ENCODE measurements around the gene HAPSTR1. TPM values are rescaled to one million over a fixed set of nuclear protein-coding genes. Genes with fewer than 3 reads are reported as not detected.

Gene HAPSTR1
- total and polyA plus RNA-seq, 2 of the 13 experiments (the other 11 are each of a cell fraction or from before 2014, with no cell fraction given), result 25.2 to 83.2 TPM

GRCh38 chr16:9053006-9053601 lies 38.3 kb upstream of the HAPSTR1 start (continued):
- TF ChIP-seq ZBTB49 (CRISPR knock-in tag; IDR thresholded peaks at IDR 0.05; ENCODE audit: borderline replicate concordance), result no peak
- no peak for TF ChIP-seq ZC3H13 (CRISPR knock-in tag; IDR thresholded peaks at IDR 0.05)
- peak; percentile 15; the same call in 1 of the 2 replicates for TF ChIP-seq CBFB (CRISPR knock-in tag; IDR thresholded peaks at IDR 0.05)
- TF ChIP-seq ZNF501 (CRISPR knock-in tag; IDR thresholded peaks at IDR 0.05), result peak; percentile 62; the same call in 1 of the 2 replicates
- TF ChIP-seq FOXC1 (CRISPR knock-in tag; IDR thresholded peaks at IDR 0.05; ENCODE audit: borderline replicate concordance), result 0 out of 2 replicates have a peak, but pooled peaks have one; percentile 28
- TF ChIP-seq U2AF2 (IDR thresholded peaks at IDR 0.05; ENCODE audit: low read depth, low read length), result 0 out of 2 replicates have a peak, but pooled peaks have one; percentile 40
- peak; percentile 30; the same call in 1 of the 2 replicates for TF ChIP-seq HMG20B (CRISPR knock-in tag; conservative IDR thresholded peaks at IDR 0.05)
- no peak for TF ChIP-seq SNAI1 (CRISPR knock-in tag; IDR thresholded peaks at IDR 0.05; ENCODE audit: borderline replicate concordance)
- no peak for TF ChIP-seq MED13 (CRISPR knock-in tag; IDR thresholded peaks at IDR 0.05)
- no peak for TF ChIP-seq FOXM1 (CRISPR knock-in tag; IDR thresholded peaks at IDR 0.05)
- TF ChIP-seq, protein P1, sequence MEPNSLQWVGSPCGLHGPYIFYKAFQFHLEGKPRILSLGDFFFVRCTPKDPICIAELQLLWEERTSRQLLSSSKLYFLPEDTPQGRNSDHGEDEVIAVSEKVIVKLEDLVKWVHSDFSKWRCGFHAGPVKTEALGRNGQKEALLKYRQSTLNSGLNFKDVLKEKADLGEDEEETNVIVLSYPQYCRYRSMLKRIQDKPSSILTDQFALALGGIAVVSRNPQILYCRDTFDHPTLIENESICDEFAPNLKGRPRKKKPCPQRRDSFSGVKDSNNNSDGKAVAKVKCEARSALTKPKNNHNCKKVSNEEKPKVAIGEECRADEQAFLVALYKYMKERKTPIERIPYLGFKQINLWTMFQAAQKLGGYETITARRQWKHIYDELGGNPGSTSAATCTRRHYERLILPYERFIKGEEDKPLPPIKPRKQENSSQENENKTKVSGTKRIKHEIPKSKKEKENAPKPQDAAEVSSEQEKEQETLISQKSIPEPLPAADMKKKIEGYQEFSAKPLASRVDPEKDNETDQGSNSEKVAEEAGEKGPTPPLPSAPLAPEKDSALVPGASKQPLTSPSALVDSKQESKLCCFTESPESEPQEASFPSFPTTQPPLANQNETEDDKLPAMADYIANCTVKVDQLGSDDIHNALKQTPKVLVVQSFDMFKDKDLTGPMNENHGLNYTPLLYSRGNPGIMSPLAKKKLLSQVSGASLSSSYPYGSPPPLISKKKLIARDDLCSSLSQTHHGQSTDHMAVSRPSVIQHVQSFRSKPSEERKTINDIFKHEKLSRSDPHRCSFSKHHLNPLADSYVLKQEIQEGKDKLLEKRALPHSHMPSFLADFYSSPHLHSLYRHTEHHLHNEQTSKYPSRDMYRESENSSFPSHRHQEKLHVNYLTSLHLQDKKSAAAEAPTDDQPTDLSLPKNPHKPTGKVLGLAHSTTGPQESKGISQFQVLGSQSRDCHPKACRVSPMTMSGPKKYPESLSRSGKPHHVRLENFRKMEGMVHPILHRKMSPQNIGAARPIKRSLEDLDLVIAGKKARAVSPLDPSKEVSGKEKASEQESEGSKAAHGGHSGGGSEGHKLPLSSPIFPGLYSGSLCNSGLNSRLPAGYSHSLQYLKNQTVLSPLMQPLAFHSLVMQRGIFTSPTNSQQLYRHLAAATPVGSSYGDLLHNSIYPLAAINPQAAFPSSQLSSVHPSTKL (CRISPR knock-in tag; IDR thresholded peaks at IDR 0.05), result peak; percentile 53
- TF ChIP-seq FOXO1 (CRISPR knock-in tag; IDR thresholded peaks at IDR 0.05), result 0 out of 2 replicates have a peak, but pooled peaks have one; percentile 9
- peak; percentile 47 for TF ChIP-seq PHF5A (CRISPR knock-in tag; IDR thresholded peaks at IDR 0.05; ENCODE audit: low read depth, unreplicated experiment)
- peak; percentile 82 for TF ChIP-seq NFYB (CRISPR knock-in tag; IDR thresholded peaks at IDR 0.05)
- TF ChIP-seq RORA (CRISPR knock-in tag; IDR thresholded peaks at IDR 0.05), result no peak
- TF ChIP-seq TAF1 (CRISPR knock-in tag; IDR thresholded peaks at IDR 0.05), result peak; percentile 56
- TF ChIP-seq FOXA1 (IDR thresholded peaks at IDR 0.05), result no peak
- TF ChIP-seq FOXA1 (CRISPR knock-in tag; IDR thresholded peaks at IDR 0.05), result peak; percentile 23; the same call in 1 of the 2 replicates
- TF ChIP-seq NR2F2 (IDR thresholded peaks at IDR 0.05; ENCODE audit: borderline replicate concordance, low read depth), result no peak
- TF ChIP-seq, protein P2, sequence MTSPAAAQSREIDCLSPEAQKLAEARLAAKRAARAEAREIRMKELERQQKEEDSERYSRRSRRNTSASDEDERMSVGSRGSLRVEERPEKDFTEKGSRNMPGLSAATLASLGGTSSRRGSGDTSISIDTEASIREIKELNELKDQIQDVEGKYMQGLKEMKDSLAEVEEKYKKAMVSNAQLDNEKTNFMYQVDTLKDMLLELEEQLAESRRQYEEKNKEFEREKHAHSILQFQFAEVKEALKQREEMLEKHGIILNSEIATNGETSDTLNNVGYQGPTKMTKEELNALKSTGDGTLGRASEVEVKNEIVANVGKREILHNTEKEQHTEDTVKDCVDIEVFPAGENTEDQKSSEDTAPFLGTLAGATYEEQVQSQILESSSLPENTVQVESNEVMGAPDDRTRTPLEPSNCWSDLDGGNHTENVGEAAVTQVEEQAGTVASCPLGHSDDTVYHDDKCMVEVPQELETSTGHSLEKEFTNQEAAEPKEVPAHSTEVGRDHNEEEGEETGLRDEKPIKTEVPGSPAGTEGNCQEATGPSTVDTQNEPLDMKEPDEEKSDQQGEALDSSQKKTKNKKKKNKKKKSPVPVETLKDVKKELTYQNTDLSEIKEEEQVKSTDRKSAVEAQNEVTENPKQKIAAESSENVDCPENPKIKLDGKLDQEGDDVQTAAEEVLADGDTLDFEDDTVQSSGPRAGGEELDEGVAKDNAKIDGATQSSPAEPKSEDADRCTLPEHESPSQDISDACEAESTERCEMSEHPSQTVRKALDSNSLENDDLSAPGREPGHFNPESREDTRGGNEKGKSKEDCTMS (CRISPR knock-in tag; conservative IDR thresholded peaks at IDR 0.05), result no peak
- 0 out of 2 replicates have a peak, but pooled peaks have one; percentile 29 for TF ChIP-seq ZNF747 (CRISPR knock-in tag; IDR thresholded peaks at IDR 0.05; ENCODE audit: borderline replicate concordance)
- no peak for TF ChIP-seq SRSF1 (optimal IDR thresholded peaks at IDR 0.05; ENCODE audit: low read depth, low read length)
- TF ChIP-seq EEA1 (CRISPR knock-in tag; IDR thresholded peaks at IDR 0.05; ENCODE audit: borderline replicate concordance), result 0 out of 2 replicates have a peak, but pooled peaks have one; percentile 40
